CD4-positive, alpha-beta T cell treated with Interleukin-10 for 1 hour (primary cell): ENCODE measurements around the gene LRCH2.
"Not testable (repeated sequence)": the region's sequence is repeated elsewhere in the genome, so short reads cannot be mapped to it uniquely, and the experiment has no call there.

ENCODE experiments used
- DNase-seq: peaks from one replicate; pipeline ENCODE4 v3.0.0-alpha.2; 2020

LRCH2 gene, protein sequence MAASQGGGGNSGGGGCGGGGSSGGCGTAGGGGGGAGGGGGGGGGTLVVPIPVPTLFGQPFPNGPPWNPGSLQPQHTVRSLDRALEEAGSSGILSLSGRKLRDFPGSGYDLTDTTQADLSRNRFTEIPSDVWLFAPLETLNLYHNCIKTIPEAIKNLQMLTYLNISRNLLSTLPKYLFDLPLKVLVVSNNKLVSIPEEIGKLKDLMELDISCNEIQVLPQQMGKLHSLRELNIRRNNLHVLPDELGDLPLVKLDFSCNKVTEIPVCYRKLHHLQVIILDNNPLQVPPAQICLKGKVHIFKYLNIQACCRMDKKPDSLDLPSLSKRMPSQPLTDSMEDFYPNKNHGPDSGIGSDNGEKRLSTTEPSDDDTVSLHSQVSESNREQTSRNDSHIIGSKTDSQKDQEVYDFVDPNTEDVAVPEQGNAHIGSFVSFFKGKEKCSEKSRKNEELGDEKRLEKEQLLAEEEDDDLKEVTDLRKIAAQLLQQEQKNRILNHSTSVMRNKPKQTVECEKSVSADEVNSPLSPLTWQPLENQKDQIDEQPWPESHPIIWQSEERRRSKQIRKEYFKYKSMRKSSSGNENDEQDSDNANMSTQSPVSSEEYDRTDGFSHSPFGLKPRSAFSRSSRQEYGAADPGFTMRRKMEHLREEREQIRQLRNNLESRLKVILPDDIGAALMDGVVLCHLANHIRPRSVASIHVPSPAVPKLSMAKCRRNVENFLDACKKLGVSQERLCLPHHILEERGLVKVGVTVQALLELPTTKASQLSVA

DNA sequence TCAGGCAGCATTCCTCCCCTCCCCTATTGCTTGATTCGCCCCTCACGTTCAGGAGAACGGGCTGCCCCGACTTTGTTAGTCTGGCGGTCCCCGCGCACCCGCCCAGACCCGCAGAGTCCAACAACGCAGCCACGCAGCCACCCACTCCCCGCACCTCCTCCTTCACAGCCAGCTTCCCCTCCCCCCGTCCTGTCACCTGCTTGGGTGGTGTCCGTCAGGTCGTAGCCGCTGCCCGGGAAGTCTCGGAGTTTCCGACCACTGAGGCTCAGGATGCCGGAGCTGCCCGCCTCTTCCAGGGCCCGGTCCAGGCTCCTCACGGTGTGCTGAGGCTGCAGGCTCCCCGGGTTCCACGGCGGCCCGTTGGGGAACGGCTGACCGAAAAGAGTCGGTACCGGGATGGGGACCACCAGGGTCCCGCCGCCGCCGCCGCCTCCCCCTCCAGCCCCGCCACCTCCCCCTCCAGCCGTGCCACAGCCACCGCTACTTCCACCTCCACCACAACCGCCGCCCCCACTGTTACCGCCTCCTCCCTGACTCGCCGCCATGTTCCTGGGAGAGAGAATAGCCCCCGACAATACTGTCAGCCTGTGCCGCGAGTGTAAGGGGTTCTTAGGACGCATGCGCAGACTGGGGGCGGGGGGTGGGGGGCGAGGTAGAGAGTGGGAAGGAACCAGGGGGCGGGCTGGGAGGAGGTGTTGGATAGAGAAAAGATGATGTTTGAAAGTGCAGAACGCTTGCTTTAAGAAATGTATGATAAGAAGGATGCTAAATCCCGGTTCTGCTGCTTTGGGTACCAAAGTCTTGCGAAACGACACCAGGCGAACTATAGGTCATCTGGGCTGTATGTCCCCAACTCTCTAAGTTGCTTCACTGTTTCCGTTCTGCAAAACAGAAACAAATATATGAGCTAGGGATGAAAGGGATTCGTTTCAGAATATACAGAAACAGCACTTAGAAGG, at the start of gene LRCH2:
LRCH2 (minus strand) TSS at position 600 of the 959 bp plus-strand sequence; CDS start at position 545, 55 bp downstream.
- no peak for DNase-seq

DNA sequence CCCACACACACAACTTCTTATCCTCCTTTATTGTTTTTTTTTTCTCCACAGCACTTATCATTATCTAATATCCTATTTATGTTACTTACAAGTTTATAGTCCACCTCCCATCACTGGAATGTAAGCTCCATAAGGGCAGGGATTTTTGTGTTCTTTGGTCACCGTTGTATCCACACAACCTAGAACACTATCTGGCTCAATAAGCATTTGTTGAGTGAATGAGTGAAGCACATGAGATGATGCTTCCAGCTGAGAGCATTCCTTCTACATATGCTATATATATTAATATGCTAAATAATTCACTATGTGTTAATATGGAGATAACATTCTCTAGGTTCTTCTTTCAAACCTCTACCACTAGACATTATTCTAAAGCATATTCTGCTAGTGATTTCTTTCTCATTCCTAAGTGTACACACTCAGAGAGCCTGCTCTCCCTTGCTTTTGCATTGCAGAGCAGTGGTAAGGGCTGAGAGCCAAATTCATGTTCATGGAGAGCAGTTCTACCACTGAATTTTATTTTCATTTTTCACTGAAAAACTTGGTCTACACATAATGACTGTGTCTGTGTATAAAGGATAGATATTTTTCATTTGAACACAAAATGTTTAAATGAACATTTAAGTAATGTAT, 35.3 kb upstream of the LRCH2 start:
- no peak for DNase-seq

DNA sequence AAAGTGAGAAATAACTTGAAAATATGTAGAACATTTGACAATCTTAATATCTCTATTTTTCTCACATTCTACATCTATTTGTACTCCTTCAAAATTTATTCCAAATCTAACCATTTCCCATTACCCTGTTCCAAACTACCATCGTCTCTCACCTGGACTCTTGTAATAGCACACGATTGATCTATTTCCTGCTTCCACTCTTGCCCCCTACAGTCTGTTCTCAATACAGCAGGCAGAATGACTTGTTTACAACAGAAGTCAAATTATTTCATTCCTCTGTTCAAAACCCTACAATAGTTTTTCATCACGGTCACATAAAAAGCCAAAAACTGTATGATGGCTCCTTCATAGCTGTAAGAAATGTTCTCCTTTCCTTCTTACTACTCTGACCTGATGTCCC, 34.5 kb upstream of the LRCH2 start:
- no peak for DNase-seq

DNA sequence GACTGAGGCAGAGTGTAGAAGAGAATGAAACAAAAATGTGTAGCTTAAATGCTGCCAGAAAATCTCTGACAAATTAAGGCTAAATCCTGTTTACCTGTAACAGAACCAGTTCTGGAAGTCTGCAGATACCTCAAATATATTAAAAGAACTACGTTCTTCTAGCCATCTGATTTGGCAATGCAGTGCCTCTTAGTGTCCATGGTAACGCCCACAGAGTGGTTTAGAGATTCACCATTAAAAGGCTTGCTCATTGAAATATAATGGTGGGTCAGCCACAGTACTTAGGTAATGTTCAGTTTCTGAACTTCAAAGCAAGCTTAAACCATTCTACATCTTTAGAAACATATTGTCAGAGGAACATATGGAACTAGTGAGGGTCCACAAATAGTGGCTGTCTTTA, 32.4 kb upstream of the LRCH2 start:
- no peak for DNase-seq

DNA sequence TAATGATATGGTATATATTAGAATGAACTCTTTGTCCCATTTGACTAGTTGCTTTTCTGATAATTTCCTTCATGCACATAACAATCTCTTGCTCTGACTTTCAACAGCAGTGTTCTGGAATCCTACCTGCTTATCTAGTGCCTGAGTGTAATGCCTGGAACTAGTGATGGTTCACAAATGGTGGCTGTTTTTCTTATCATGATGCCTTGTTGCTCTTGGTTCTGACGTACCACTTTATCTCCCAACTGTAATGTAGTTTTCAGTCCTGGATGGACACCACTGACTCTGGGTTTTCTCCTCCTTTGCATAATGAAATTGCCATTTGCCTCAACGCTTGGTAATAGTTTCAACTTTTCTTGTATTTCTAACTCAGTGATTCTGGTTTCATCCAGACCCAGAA, 30.1 kb upstream of the LRCH2 start:
- DNase-seq: no peak

DNA sequence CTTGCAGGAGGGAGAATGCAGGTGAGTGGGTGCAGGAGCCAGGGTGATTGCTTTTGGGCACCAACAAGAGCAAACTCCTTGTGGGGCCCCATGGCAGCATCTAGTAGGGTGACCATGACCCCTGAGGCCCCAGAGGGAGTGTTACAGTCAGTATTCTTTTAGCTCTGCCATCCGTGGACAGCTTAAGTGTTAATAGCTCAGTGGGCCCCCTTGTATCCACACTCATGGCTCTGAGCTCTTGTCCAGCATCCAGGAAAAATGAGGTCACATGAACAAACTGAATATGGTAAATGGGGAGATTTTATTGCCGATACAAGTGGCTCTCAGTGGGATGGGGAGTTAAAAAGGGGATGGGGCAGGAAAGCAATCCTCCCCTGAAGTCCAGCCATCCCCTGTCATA, 27.3 kb upstream of the LRCH2 start:
- DNase-seq: no peak

DNA sequence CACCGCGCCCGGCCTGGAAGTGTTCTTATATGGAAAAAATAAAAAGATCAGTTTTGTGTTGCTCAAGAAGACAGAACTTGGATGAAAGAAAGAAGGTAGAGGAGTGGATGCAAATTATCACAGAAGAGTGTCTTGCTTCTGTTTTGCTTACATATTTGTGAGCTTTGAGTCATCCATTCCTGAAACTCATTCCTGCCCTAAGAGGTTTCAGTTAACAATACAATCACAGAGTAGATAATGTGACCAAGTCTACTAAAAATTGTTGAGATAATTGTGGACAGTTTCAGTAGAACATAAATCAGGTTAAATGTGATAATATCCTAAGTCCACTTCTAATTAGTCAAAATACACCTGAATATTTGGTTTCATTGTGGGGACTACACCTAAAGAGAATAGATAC, 26.4 kb upstream of the LRCH2 start:
- DNase-seq: no peak

DNA sequence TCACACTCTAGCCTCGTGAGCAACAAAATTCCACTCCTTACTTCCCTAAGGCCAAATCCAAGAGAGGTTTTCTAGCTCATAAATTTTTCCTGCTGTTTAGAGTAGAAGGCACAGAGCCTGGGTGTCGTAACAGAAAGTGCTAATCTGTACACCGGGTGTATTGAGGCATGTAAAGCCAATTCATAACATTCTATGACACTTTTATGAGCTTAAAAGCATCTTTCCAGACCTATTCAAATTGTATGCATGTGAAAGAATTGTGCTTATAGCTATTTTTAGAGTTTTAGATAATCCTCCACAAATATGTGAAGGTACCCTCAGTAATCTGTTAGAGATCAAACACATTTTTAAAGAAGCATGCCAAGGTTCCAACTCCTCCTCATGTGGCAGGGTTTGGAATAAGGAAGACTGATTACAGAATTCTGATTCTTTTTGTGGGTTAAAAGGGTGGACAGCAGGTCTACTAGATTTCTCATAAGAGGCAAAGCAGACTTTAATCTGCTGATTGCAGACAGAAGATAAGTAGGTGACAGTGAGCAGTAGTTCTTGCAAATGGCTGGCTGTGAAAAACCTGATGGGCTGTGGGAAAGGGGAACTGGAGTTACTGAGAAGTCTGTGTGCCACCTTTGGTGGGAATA, 25.5 kb upstream of the LRCH2 start:
- DNase-seq: no peak

DNA sequence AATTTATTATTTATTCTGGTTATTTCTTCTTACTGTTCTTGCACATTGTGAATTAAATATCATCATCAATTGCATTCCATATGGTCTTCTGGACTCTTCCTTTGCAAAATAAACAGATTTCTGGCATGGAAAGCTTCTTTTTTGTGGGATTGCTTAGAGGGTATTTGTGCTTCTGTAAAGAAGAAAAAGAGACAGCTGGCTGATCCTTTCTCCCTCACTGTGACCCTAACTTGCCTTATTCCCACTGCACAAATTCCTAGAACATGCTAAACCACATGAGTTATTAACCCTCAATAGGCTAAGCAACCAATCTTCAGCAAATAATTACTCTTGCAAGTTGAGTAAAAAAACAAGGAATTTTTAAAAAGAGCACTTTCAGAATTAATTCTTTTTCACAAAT, 23.8 kb upstream of the LRCH2 start:
- DNase-seq: no peak

DNA sequence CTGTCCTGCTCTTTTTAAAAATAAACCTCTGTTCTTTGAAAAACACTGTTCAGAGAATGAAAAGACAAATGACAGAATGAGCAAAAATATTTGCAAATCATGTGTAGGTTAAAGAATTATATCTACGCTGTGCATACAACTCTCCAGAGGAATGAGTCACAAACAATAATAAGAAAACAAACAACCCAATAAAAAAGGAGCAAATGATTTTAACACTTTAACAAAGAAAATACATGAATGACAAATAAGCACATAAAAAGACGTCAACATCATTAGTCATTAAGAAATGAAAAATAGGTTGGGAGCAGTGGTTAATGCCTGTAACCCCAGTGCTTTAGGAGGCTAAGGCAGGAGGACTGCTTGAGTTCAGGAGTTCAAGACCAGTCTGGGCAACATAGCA, 21.1 kb upstream of the LRCH2 start:
- DNase-seq: no peak

DNA sequence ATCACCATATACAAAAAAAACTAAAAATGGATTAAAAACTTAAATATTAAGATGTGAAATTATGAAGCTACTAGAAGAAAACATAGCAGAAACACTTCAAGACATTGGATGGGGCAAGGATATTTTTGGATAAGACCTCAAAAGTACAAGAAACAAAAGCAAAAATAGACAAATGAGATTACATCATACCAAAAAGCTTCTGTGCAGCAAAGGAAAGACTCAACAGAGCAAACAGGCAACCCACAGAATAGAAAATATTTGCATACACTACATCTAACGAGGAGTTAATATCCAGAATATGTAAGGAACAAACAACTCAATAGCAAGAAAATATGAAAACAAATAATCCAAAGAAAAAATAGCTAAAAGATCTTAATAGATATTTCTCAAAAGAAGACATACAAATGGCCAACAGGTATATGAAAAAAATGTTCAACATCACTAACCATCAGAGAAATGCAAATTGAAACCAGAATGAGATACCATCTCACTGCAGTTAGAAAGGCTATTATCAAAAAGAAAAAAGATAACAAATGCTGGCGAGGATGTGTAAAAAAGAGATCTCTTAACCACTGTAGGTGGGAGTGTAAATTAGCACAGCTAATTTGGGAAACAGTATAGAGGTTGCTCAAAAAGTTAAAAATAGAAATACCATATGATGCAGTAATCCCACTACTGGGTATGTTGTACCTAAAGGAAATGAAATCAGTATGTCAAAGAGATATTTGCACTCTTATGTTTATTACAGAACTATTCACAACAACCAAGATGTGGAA, 17.8 kb upstream of the LRCH2 start:
- no peak for DNase-seq

DNA sequence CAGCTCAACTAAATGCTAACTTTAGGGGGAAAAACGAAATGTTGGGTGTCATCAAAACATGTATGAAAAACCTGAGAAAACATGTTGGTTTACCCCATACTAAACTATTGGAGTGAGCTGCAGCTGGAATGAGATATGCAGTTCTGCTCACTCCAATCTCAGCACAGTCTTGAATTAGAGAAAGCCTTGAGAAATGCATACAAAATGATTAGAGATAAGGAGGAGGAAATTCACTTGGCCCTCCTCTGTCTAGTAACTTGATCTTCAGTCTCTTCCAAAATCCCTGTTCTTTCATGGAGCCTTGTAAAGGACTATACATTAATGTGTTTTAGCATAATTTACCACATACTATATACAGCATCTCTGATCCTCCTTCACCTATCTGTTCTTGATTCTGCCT, 3.2 kb upstream of the LRCH2 start:
- DNase-seq: no peak

DNA sequence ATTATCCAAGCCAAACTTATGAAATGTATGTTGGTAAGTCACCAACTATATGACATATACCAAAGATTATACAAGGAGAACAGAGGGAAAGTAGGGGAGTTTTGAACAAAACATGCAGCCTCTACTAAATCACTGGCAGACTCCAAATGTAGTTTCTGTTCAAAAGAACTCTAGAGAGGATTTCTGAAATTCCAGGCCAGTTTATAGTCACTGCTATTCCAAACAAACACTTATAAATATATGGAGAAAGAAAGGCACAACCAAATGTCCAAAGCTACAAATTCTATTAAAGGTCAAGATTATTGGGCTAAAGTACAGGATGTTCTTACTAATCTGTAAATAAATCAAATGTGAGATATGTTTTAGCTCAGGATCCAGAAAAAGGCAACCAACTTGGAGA, 2.7 kb upstream of the LRCH2 start:
- no peak for DNase-seq

DNA sequence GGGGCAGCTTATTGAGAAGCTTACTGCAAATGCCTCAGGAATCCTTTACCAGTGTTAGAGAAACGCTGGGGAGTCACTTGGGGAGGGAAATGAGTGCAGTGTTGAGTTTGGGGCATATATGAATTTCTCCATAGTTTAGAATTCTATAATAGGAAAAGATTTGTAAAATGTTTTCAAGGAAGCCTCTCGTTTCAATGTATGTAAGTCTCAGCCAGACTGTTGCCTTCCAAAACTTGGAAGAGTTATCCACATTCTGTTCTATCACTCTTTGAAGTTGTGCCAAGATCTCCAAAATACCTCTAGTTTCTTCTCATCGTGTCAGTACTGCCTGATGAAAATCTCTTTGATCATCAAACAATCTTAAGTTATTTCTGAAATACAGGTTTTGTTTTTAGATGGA, 565 bp upstream of the LRCH2 start:
- no peak for DNase-seq

DNA sequence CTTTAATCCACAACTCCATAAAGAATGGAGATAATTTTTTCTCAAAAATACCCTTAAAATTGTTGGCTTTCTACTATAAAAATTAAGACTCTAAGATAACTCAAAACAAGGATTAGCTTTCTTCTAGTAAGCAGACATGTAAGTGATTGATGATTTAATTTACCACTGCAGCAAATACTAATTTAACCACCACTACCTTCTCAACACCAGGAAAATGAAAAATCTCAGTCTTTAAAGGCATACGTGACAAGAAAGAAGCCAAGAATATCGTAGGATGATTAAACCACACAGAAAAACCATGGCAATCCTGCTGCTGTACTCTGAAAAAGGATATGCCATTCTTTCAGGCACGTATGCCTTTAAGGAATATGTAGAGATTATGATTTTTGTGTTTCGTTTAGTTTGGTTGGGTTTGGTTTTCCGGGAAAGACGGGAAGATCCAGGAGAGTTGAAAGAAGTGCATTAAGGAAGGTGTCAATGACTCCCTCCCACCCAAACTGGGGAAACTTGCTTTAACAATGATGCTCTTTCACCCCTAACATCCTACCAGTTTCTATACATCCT, 881 bp downstream of the LRCH2 start:
- no peak for DNase-seq

DNA sequence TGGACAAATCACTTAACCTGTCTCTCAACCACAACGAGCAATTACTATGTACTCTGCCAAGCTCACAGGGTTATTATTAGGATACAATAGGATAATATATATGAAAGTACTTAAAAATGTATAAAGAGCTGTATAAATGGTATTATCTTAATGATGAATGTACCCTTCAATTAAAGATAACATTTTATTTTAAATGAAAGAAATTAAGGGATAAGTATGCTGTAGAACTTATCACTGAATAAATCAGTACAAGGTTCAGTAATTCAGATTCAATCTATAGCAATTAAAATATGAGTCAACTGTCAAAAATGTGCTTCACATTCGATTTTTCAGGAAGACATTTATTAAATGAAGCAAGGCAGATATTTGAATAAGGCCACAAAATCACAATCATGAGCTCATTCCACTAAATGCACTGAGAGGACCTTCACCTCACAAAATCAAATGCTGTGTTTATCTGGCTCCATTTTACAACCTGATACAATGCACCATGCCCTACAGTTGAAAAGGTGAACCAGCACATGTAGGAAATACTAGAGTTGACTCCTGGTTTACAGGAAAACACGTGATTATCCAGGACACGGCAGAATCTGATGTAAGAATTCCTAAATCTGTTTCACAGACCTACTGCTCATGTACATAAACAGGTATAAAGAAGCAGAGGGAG, 4.4 kb downstream of the LRCH2 start:
- no peak for DNase-seq

DNA sequence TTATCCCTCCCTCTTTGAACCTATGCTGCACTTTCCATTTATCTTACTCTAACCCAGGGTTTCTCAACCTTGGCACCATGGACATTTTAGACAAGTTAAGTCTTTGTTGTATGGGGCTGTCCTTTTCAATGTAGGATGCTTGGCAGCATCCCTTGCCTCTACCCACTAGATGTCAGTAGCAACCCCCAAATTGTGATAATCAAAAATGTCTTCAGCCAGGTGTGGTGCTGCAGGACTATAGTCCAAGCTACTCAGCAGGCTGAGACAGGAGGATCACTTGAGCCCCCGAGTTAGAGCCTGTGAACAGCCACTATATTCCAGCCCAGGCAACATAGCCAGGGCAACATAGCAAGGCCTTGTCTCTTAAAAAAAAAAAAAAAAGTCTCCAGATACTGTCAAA, 7.0 kb downstream of the LRCH2 start:
- no peak for DNase-seq

DNA sequence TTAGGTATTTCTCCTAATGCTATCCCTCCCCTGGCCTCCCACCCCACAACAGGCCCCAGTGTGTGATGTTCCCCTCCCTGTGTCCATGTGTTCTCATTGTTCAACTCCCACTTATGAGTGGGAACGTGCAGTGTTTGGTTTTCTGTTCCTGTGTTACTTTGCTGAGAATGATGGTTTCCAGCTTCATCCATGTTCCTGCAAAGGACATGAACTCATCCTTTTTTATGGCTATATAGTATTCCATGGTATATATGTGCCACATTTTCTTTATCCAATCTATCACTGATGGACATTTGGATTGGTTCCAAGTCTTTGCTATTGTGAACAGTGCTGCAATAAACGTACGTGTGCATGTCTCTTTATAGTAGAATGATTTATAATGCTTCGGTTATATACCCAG, 16.6 kb downstream of the LRCH2 start:
- not testable (repeated sequence) for DNase-seq

DNA sequence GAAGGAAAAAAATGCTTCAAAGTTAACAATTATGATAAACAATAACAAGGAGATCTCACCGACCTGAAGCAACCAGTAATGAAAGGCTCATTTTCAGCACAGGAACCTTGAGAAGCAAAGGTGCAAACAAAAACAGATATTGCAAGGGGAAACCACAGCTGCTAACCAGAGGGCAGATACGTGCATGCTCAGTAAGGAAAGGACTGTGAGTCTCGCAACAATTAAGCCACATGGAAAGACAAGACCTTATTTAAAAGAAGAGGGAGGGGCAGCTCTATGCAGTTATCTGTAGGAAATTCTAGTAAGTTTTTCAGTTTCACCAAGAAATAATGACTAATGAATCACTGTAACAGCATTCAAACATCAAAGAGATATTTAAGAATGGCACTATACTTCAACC, 19.3 kb downstream of the LRCH2 start:
- DNase-seq: no peak

DNA sequence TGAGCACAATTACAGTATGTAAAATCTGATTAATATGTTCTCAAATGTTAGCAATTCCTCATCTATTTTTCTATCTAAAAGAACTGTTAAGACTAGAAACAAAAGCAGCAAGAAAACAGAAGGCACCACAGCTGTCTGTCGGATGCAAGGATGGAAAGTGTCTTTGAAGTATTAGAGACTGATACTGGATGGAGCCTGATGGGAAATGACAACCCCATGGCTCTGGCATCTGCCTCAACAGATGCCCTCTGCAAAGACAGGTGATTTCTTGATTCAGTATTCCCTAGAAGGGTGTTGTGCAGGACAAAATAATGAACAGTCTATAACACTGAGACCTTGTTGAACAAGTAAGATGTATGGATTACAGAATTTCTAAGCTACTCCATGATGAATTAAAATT, 19.7 kb downstream of the LRCH2 start:
- DNase-seq: no peak

DNA sequence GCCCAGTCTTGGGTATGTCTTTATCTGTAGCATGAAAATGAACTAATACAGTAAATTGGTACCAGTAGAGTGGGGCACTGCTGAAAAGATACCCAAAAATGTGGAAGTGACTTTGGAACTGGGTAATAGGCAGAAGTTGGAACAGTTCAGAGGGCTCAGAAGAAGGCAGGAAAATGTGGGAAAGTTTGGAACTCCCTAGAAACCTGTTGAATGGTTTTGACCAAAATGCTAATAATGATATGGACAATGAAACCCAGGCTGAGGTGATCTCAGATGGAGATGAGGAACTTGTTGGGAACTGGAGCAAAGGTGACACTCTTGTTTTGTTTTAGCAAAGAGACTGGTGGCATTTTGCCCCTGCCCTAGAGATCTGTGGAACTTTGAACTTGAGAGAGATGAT, 24.3 kb downstream of the LRCH2 start:
- not testable (repeated sequence) for DNase-seq
